G401.6 (cell line): Measurements from ENCODE around the gene HUNK.
"Not testable (repeated sequence)": the region's sequence is repeated elsewhere in the genome, so short reads cannot be mapped to it uniquely, and the experiment has no call there.

Source experiments
- FAIRE-seq: peaks from 2 replicates; lab custom pipeline; 2012; peaks lifted over from hg19 to GRCh38; lab: Jason Lieb, UNC

HUNK gene

DNA sequence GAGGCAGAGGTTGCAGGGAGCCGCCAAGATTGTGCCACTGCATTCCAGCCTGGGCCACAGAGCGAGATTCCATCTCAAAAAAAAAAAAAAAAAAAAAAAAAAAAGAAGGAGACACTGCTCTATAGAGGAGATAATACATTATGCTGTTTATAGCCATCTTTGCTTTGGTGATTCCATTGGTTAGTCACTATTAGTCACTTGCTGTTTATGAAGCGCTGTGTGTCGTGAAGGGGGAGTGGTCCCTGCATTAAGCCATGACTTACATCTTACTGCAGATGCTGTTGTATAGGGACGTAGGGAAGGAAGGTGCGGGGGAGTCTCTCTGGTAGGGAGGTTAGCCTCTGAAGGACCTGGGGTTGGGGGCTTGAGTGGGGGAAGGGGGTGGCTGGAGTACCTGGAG, 48.3 kb downstream of the HUNK start:
- no peak for FAIRE-seq

DNA sequence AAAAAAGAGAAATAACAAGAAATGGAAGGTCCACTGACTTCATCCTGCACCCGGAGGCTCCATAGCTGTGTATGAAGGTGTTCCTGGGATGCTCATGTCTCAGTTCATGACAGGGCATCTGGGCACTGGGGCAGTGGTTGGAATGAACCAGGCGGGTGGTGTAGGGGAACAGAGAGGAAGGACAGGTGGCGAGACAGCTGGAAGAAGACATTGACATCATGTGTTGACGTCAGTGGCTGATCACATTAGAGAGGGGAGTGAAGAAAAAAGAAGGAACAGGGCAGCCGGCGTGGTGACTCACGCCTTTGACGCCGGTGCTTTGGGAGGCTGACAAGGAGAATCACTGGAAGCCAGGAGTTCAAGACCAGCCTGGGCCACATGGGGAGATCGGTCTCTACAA, 50.1 kb downstream of the HUNK start:
- no peak for FAIRE-seq

DNA sequence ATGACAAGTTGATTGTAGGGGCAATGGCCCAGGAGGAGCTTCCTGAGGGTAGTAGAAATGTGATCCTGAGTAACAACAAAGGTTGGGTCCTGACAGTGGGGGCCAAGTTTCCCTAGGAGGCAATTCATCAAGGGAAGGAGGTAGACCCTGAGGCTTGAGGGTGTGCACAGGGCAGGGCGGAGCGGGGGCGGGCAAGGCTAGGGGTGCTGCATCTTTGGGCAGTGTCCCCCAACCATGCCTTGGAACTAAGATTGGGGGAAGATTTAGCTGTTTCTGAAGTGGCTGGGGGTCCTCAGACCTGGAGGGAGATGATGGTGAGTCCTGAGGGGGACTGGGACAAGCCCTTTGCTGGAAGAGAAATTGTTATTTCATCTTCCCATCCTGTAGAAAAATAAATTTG, 50.9 kb downstream of the HUNK start:
- FAIRE-seq, result no peak

DNA sequence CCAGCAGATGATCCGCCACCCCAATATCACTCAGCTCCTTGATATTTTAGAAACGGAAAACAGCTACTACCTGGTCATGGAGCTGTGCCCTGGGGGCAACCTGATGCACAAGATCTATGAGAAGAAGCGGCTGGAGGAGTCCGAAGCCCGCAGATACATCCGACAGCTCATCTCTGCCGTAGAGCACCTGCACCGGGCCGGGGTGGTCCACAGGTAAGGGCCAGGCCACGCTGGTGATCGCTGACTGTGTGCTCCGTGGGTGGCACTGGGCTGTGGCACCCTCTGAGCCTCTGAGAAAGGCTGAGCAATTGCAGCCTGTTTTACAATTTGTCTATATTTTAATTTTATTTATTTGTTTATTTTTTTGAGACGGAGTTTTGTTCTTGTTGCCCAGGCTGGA, 51.7 kb downstream of the HUNK start:
- FAIRE-seq, result no peak

DNA sequence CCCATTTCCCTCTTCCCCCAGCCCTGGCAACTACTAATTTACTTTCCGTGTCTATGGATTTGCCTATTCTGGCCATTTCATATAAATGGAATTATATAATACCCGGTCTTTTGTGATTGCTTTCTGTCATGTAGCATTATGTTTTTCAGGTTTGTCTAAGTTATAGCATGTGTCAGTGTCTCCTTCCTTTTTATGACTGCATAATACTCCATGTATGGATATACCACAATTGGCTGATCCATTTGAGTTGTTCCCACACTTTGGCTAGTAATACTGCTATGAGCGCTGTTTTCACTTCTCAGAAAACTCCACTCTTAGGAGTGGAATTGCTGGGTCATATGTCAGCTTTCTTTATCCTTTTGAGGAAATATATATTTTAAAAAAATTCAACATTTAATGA, 53.7 kb downstream of the HUNK start:
- FAIRE-seq, result no peak

DNA sequence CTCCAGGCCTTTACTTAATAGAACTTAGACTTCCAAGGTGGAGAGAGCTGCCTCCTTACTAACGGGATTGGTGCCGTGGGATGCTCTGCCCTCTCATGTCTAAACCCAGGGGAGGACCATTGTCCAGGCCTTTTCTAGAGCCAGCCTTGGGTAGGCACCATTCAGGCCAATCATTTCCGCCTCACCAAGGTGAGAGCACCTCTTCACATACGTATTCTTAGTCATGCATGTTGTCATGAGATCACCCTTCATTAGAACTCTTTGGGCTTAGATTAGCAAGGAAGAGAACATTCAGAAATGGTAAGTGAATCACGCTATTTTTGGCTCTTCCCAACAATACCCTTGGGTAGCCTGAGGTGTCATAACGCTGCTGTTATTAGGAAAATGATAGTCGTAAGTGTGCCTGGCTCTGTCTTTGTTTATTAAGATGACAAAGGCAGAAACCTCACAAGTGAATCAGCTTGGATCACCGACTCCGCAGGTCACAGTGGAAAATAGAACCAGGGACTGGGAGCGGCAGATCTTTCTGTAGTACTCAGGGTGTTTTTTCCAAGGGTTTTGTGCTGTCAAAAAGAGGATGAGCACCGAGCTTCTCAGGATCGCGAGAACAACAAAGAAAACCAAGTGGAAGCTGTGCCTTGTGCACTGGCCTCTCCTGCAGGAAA, 55.0 kb downstream of the HUNK start:
- no peak for FAIRE-seq

DNA sequence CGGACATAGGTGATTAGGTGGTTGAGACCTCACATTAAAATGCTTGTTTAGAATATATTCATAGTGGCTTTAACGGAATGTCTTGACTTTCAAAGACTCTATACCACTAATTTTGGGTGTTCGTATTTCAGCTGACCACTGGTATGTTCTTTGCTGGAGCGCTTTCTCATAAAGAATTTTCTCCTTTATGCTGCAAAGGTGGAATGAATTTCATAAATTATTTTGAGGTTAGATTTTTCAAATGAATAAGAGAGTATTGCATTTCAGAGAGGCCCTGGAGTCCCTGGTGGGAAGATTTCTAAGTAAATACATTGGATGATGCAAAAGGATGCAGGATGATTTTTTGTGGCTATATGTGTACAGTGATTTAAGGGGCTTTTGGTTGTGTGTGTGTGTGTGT, 55.8 kb downstream of the HUNK start:
- FAIRE-seq, result no peak

DNA sequence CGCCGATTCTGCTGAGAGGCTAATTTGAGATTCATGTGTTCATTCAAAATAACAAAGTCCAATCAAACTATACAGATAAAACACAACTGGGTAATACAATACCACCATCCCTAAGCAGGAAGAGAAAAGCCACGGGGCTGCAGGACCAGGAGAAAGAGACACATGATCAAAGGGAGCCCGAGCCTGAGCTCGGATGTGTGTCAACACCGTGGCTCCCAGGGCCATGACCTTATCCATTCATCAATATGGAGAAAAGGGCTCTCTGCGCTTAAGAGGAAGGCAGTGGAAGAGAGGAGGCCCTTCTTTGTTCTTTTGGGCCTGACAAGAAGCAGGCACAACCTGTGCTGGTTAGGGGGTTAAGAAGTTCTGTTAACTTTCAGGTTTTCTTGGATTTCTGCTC, 56.7 kb downstream of the HUNK start:
- FAIRE-seq, result no peak

DNA sequence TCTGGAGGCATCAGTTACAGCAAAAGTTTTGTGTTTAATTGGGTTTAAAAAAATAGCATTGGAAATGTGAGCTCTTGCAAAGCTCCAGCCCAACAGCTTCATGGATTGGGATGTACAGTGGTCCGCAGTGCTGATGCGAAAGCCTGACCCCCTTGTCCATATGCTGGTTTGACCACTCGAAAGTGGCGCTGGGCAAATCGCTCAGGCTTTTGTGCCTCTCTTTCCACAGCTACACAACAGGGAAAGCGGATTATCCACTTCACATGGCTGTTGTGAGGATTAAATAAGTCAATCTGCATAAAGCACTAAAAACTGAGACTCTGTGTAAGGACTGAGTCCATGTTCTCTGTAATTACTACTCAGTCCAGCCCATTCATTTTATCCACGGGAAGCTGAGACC, 57.2 kb downstream of the HUNK start:
- FAIRE-seq, result no peak

DNA sequence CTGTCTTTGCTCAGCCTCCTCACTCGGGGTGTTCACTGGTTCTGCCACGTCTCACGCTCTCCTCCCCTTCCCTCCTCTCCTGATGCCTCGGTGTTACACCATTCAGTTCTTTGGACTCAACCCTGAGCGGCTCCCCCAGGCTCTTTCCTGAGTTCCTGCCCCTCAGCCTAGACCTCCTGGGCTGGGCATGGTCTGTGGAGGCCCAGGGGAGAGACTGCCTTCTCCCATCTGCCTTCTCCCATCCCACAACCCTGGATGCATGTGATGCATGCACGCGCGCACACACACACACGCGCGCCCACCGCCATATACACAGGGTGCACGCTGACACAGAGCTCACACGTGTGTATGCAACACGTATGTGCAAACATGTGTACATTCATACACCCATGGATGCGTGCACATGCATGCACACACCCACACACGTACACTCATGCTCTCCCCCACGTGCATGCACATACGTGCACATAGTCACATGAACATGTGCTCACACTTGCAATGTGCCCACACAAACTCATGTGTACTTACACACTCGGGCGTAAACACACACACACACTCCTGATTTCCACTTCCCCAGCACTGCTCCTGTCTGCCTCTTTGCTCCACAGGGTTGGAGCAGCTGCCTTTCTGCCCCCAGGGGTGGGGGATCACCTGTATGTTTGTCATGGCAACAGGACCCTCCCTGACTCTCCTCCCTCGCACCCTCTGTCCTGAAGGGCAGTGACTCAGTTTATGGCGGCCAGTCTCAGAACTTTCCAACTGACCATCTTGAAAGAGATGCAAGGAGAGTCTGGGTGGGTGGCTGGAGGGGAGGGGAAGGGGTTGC, 59.0 kb downstream of the HUNK start:
- FAIRE-seq, result no peak

DNA sequence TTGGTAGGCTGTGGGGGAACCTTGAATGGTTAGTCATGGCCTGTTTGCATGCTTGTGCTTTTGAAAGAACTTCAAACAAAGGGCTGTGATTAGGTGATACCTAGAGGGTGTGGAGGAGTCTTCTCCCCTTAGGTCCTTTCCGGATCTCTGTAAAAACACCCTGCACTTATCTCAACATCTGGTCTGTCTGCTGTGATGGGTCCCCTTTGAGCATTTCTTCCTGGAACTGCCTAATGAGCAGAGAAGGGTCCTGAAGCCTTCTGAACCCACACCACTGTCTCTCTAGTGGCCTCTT, 59.6 kb downstream of the HUNK start:
- FAIRE-seq, result no peak

DNA sequence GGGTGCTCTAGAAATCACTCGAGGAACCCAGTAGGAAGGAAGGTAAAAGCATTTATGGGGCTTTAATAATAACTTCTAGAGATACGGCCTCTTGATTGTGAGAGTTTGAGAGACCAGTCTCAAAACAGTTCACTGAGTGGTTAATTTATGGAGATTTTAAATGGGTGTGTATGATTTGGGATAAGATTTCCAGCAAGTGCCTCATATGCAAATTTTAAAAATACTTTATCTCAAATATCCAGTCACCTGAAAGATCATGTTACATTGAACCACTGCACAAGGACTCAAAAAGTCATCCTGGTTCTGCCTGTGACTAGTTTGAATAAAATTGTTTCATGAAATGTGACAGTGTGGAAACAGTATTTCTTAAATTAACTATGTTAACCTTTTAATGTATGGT, 64.5 kb downstream of the HUNK start:
- no peak for FAIRE-seq

DNA sequence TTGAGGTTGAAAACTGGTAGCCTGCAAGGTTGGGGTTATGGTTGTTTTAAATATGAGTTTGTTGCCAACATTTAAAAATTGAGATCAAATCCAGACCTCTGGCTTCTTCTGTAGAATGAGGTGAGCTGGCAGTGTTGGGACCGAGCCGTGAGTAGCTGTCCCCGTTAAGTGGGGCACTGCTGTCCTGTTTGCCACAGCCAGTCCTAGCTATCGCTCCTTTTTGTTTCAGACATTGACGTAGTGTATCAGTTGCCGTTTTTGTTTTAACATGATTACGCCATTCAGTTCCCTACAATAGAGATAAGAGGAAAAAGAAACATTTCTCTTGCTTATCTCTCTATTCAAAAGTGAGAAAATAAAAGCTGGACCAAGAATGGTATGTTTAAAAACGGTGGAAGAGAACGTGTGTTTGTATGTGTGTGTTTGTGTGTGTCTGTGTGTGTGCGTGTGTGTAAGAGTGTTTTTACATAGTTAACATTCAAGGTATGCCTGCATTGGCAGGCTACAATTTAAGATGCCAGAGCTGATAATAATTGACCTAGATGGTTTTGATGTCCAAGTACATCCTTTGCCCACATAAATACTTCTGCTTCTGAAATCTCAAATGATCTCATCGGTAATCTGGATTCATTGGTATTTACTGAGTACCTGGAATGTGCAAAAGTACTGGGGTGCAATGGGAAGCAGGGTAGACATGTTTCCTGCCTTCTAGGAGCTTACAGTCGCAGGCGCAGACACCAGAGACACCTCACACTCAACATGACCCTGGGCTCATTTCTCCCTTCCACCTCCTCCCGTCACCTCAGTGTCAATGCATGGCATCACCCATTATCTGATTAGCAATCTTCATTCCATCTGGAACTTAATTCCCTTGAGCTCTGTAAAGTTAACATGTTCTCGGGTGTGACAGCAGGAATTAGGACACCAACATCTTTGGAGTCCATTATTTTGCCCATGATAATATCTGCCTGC, 65.8 kb downstream of the HUNK start:
- FAIRE-seq, result no peak

DNA sequence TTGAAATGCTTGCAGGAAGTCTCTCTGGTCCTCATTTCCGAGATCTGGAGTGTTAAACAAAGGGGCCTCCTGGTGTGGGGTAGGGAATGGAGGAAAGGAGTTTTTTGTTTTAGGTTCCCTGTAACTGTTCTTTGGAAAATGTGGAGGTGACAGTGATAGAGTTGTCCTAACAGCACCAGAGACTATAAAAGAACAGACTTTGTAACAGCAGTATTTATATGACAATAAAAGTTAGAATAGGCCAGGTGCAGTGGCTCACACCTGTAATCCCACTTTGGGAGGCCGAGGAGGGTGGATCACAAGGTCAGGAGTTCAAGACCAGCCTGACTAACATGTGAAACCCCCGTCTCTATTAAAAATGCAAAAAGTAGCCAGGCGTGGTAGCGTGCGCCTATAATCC, 68.9 kb downstream of the HUNK start:
- no peak for FAIRE-seq

DNA sequence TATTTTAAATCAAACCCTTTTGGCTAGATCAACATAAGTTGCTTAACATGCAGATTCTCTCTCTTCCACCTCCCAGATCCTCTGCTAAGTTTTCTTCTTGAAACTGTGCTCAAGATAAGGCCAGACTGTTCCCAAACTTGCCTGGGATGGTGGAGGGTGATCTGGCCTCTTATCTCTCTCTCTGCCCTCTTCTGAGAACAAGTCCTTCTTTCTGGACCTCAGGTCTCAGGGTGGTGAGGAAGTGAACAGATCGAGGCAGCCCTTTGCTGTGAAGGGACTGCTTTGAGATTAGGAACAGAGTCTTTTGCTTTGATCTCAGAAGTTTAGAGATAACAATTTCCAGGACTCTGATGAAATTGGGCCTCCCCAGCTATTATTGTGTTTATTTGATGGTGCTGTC, 70.7 kb downstream of the HUNK start:
- no peak for FAIRE-seq

DNA sequence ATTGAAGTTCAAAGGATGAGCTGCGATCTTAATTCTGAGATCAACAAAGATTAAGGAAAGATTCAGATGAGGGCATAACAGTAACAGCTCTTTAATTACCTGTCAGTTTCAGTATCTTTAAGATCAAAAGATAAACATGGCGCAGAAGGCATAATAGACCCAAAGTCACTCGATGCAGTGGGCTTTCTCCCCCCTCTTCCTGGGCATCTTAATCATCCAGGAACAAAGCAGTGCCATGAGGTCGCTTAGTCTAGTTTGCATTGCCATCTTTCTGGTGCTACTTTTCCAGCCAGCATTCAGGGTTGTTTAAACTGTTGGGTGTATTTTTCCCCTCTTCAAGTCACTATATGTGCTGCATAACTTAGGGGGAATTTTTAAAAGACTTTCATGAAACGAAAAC, 72.3 kb downstream of the HUNK start:
- FAIRE-seq, result no peak

DNA sequence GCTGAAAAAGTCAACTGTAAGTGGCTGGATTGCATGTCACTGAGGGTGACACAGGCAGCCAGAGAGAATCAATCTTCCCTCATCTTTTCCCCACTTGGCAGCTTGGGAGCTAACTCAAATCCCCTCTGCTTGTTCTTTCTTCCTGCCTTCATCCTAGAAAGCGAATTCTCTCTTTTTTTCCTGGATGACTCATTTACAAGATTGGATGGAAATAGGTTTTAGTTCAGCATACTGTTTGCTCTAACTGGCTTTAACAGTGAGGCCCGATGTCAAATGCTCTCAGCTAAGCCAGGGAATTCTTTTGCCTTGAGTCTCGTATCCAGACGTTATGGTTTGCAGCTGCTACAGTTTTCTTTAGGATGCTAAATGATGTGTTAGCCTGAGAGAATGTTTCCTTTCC, 72.7 kb downstream of the HUNK start:
- FAIRE-seq, result no peak

DNA sequence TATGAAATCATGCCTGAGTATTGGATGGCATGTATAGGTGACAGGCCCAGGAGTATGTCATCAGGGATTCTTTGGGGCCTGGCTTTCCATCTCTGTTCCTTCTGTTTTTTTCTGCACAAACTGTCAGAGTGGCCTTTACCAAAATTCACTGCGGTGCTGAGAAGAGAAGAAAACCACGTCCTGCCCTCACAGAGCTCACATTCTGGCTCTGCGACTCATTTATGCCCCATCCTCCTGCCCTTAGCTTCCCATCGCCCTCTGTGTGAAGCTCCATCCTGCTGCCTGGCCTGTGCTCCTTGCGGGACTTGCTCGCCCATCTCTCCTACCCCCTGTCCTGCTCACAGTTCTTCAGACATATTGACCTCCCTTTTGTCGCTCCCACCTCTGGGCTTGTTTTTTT, 73.4 kb downstream of the HUNK start:
- FAIRE-seq, result no peak

DNA sequence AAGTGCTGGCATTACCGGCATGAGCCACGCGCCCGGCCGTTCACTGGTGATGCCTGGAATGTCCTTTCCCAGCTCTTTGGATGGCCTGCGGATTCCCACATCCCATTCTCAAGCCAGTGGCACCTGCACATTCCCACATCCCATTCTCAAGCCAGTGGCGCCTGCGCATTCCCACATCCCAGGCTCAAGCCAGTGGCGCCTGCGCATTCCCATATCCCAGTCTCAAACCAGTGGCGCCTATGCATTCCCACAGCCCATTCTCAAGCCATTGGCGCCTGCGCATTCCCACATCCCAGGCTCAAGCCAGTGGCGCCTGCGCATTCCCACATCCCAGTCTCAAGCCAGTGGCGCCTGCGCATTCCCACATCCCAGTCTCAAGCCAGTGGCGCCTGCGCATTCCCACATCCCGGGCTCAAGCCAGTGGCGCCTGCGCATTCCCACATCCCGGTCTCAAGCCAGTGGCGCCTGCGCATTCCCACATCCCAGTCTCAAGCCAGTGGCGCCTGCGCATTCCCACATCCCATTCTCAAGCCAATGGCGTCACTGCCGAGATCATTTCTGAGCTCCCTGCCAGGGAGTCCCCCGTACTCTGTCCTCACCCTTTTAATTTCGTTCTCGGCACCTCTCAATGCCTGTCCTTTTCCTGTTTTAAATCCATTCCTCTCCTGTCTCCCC, 74.2 kb downstream of the HUNK start:
- FAIRE-seq, result not testable (repeated sequence)

DNA sequence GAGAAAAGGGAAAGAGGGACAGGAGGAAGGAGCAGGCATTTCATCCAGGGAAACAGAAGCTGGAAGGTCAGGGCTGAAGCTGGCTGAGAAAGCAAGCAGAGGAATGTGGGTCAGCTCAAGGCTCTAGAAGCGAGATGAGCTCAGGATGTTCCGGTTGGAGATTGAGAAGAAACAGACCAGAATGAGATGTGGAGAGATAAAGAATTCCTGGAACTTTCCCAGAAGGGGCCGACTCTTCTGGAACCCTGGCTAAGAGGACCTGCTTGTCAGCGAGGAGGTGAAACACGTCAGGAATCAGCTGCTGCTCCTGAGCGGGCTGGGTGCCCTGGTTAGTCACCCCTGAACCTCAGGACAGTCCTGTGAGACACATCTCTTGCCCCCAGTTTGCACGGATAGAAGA, 75.9 kb downstream of the HUNK start:
- FAIRE-seq, result no peak

DNA sequence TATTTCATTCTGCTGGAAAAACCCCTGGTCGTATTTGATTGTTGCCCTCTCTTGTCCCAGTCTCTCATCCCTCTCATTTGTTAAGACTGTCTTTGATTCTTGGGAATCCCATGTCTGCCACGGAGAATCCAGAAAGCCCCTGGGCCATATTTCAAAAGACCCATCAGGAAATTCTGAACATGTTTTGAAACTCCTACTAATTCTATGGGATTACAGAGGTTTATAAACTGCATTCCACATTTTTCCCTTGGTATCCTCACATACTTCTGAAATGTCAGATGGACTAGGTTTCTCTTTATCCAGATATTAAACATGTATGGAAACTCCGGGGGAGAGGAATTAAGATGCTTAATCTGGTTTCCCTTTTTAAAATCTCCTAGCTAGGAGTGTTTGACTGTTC, 80.0 kb downstream of the HUNK start:
- no peak for FAIRE-seq

DNA sequence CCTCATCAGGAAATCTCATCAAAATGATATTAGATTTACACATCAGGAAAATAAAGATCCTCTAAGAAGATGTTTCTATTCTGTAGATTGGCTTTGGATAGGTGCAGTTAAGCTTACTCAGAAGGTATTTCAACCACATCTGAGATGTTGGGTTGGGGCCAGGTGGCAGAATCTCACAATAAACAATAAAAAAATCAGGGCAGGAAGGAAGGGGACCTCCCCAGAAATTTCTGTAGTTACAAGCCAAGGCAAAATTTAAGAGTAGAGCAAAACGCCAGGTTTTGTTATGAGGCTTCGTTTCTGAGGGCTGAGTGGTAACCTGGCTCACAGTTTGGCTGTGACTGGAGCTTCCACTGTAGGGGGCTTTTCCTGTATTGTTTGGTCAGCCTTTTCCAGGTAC, 84.8 kb downstream of the HUNK start:
- no peak for FAIRE-seq

DNA sequence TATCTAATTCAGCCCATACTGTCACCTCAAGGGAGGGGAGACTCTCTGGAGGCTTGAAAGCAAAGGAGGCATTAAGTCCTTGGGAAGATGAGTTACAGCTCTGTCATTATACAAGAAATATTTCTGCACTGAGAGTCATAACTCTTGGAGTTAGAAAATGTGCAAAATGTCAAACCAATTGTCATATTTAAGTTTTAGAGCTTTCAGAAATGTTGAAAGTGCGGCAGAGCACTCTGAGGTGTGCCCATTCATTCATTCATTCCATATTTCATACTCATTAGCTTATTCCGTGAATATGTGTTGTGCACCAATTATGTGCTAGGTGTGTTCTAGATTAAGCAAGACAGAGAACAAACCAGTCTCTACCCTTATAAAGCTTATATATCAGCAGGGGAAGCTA, 87.1 kb downstream of the HUNK start:
- FAIRE-seq, result no peak
